ENCODE measurements around the gene MYO5A. TPM values are rescaled to one million over a fixed set of nuclear protein-coding genes. Genes with fewer than 3 reads are reported as not detected.
A peak's percentile ranks its signal among the peaks of the same experiment; 100 is the strongest.

MYO5A gene
- polyA plus RNA-seq, 1 donor (not counting 4 experiments of a cell fraction or from before 2014, with no cell fraction given) = 53.8 TPM

DNA sequence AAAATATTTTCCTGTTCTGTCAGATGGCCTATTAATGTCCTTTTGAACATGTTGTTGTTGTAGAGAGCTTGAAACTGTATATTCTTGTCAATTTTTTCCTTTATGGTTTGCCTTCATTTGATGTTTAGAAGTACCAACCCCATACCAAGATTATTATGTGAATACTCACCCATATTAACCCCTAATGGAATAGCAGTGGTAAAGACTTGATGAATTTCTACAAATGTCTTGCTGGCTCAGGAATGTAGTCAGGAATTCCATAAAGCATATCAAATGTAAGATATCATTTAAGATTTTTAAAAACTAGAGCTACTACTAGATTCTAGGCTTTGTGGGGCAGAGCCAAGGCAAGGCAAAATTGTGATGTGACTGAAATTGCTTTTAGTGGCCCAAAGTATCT is 30.0 kb downstream of the MYO5A start:
- no peaks in the 10 kb centered on the region for H3K9me1 ChIP-seq (ENCODE audit: control insufficient read depth, extremely low read depth, insufficient read depth, low read length)
- dilution Hi-C loops (cut with MboI; ENCODE audit: extremely low pct_ligation_motif_present, low sequenced_read_pairs) = no loop called here
- peaks cover 7% of the 10 kb centered on the region for H4K20me1 ChIP-seq (ENCODE audit: control insufficient read depth, extremely low read depth, insufficient read depth, low read length)
- FAIRE-seq (no peak), DNase-seq (ENCODE audit: low read depth, low spot score) (no peak)
- no peak overlapping the region for H3K27ac ChIP-seq (ENCODE audit: control insufficient read depth, insufficient read depth, low read length)
- H3K4me1 ChIP-seq (ENCODE audit: control insufficient read depth, extremely low read depth, insufficient read depth, low read length) = peaks cover 26% of the 10 kb centered on the region
- no peaks in the 10 kb centered on the region for H3K27me3 ChIP-seq (ENCODE audit: control insufficient read depth, extremely low read depth, insufficient read depth, low read length)
- H3K4me2 ChIP-seq (ENCODE audit: control insufficient read depth, extremely low read depth, insufficient read depth, low read depth, low read length) = no peak overlapping the region
- no peaks in the 10 kb centered on the region for H3K36me3 ChIP-seq (ENCODE audit: control insufficient read depth in 2 of 2, extremely low read depth in 1 of 2, insufficient read depth in 2 of 2, low read length in 2 of 2)
- peaks cover 50% of the 10 kb centered on the region for H3K79me2 ChIP-seq (ENCODE audit: control insufficient read depth, insufficient read depth, low read length)
- H2AFZ ChIP-seq (ENCODE audit: control insufficient read depth, low read length) = no peak overlapping the region
- no peaks in the 10 kb centered on the region for H3K9me3 ChIP-seq (ENCODE audit: control insufficient read depth, low read depth, low read length)
- no peak for TF ChIP-seq EZH2 (IDR thresholded peaks at IDR 0.05; ENCODE audit: low read length)
- TF ChIP-seq, protein P1, sequence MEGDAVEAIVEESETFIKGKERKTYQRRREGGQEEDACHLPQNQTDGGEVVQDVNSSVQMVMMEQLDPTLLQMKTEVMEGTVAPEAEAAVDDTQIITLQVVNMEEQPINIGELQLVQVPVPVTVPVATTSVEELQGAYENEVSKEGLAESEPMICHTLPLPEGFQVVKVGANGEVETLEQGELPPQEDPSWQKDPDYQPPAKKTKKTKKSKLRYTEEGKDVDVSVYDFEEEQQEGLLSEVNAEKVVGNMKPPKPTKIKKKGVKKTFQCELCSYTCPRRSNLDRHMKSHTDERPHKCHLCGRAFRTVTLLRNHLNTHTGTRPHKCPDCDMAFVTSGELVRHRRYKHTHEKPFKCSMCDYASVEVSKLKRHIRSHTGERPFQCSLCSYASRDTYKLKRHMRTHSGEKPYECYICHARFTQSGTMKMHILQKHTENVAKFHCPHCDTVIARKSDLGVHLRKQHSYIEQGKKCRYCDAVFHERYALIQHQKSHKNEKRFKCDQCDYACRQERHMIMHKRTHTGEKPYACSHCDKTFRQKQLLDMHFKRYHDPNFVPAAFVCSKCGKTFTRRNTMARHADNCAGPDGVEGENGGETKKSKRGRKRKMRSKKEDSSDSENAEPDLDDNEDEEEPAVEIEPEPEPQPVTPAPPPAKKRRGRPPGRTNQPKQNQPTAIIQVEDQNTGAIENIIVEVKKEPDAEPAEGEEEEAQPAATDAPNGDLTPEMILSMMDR (optimal IDR thresholded peaks at IDR 0.05 in 1 of 3, IDR thresholded peaks at IDR 0.05 in 1 of 3, conservative IDR thresholded peaks at IDR 0.05 in 1 of 3; ENCODE audit: extremely low read depth in 1 of 3, insufficient read depth in 2 of 3, low read length in 3 of 3) = no peak
- H3K4me3 ChIP-seq (ENCODE audit: control insufficient read depth in 2 of 3, extremely low read depth in 1 of 3, insufficient read depth in 2 of 3, low read depth in 1 of 3, low read length in 3 of 3) = no peak overlapping the region
- H3K9ac ChIP-seq (ENCODE audit: control insufficient read depth, extremely low read depth, insufficient read depth, low read length) = no peak overlapping the region

DNA sequence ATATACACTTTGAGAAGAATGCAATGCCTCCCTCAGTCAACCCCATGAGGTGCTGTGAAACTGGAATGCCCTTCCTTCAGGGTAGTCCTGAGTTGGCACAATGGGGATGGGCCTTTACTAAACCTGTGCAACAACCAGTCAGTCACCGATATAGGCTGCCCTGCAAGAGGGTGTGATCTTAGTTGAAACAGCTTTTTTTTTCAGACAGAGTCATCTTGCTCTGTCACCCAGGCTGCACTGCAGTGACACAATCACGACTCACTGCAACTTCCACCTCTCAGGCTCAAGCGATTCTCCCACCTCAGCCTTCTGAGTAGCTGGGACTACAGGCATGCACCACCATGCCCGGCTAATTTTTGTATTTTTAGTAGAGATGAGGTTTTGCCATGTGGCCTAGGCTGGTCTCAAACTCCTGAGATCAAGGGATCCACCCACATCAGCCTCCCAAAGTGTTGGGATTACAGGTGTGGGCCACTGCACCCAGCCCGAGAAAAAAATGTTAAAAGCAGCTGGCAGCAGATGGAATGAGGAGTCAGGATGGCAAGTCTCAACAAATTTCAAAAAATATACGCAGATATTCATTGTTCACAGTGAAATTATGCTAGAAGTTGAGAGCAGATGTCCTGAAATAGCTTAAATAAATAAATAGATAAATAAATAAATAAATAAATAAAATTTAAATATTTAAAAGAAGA is 31.8 kb downstream of the MYO5A start:
- H2AFZ ChIP-seq (ENCODE audit: control insufficient read depth, low read length) = no peak overlapping the region
- H3K9me3 ChIP-seq (ENCODE audit: control insufficient read depth, low read depth, low read length) = no peaks in the 10 kb centered on the region
- H3K4me2 ChIP-seq (ENCODE audit: control insufficient read depth, extremely low read depth, insufficient read depth, low read depth, low read length) = peak overlapping the region; percentile 70
- DNase-seq (ENCODE audit: low read depth, low spot score) (peak; percentile 49), FAIRE-seq (peak; percentile 85)
- peak overlapping the region in 1 of 3 experiments; percentile 29 for H3K4me3 ChIP-seq (ENCODE audit: control insufficient read depth in 2 of 3, extremely low read depth in 1 of 3, insufficient read depth in 2 of 3, low read depth in 1 of 3, low read length in 3 of 3)
- no peaks in the 10 kb centered on the region for H3K27me3 ChIP-seq (ENCODE audit: control insufficient read depth, extremely low read depth, insufficient read depth, low read length)
- H3K4me1 ChIP-seq (ENCODE audit: control insufficient read depth, extremely low read depth, insufficient read depth, low read length) = peaks cover 31% of the 10 kb centered on the region
- dilution Hi-C loops (cut with MboI; ENCODE audit: extremely low pct_ligation_motif_present, low sequenced_read_pairs) = no loop called here
- peaks cover 7% of the 10 kb centered on the region for H4K20me1 ChIP-seq (ENCODE audit: control insufficient read depth, extremely low read depth, insufficient read depth, low read length)
- H3K27ac ChIP-seq (ENCODE audit: control insufficient read depth, insufficient read depth, low read length) = peak overlapping the region; percentile 74
- H3K79me2 ChIP-seq (ENCODE audit: control insufficient read depth, insufficient read depth, low read length) = peaks cover 49% of the 10 kb centered on the region
- TF ChIP-seq, protein P1 (optimal IDR thresholded peaks at IDR 0.05 in 1 of 3, IDR thresholded peaks at IDR 0.05 in 1 of 3, conservative IDR thresholded peaks at IDR 0.05 in 1 of 3; ENCODE audit: extremely low read depth in 1 of 3, insufficient read depth in 2 of 3, low read length in 3 of 3) = no peak
- TF ChIP-seq EZH2 (IDR thresholded peaks at IDR 0.05; ENCODE audit: low read length) = no peak
- H3K9me1 ChIP-seq (ENCODE audit: control insufficient read depth, extremely low read depth, insufficient read depth, low read length) = no peaks in the 10 kb centered on the region
- H3K9ac ChIP-seq (ENCODE audit: control insufficient read depth, extremely low read depth, insufficient read depth, low read length) = peak overlapping the region; percentile 39
- no peaks in the 10 kb centered on the region for H3K36me3 ChIP-seq (ENCODE audit: control insufficient read depth in 2 of 2, extremely low read depth in 1 of 2, insufficient read depth in 2 of 2, low read length in 2 of 2)
